Activated CD4-positive, alpha-beta T cell treated with anti-CD3 and anti-CD28 coated beads for 4 hours (primary cell): ENCODE measurements around the gene PSORS1C2.

Experiments used
- DNase-seq, 2 donors: peaks; one replicate each; pipeline ENCODE4 v3.0.0-alpha.2; 2020

The PSORS1C2 gene

GRCh38 chr6:31111712-31112111, 27.2 kb downstream of the PSORS1C2 start:
- DNase-seq = no peak

GRCh38 chr6:31110825-31111582, 27.9 kb downstream of the PSORS1C2 start:
- DNase-seq = no peak

- DNase-seq = no peak
Observed at GRCh38 chr6:31107052-31107451, 31.8 kb downstream of the PSORS1C2 start.

- DNase-seq = no peak
Observed at GRCh38 chr6:31103136-31103535, 35.7 kb downstream of the PSORS1C2 start.

- DNase-seq = no peak
Observed at GRCh38 chr6:31098449-31098938, 40.4 kb downstream of the PSORS1C2 start.

- no peak for DNase-seq
Observed at GRCh38 chr6:31096656-31097055, 42.2 kb downstream of the PSORS1C2 start.

GRCh38 chr6:31096215-31096614, 42.7 kb downstream of the PSORS1C2 start:
- DNase-seq = no peak

- DNase-seq = peak; percentile 14 to 20
Observed at GRCh38 chr6:31094389-31094881, 44.4 kb downstream of the PSORS1C2 start.

GRCh38 chr6:31092769-31093505, 45.9 kb downstream of the PSORS1C2 start:
- no peak for DNase-seq

- DNase-seq = no peak
Observed at GRCh38 chr6:31092238-31092637, 46.6 kb downstream of the PSORS1C2 start.

- DNase-seq = no peak
Observed at GRCh38 chr6:31091680-31092079, 47.2 kb downstream of the PSORS1C2 start.

GRCh38 chr6:31090973-31091364, 47.9 kb downstream of the PSORS1C2 start:
- no peak for DNase-seq

- DNase-seq = no peak
Observed at GRCh38 chr6:31090275-31090972, 48.4 kb downstream of the PSORS1C2 start.
